ENCODE data around the gene EXOSC10.

Gene EXOSC10

DNA sequence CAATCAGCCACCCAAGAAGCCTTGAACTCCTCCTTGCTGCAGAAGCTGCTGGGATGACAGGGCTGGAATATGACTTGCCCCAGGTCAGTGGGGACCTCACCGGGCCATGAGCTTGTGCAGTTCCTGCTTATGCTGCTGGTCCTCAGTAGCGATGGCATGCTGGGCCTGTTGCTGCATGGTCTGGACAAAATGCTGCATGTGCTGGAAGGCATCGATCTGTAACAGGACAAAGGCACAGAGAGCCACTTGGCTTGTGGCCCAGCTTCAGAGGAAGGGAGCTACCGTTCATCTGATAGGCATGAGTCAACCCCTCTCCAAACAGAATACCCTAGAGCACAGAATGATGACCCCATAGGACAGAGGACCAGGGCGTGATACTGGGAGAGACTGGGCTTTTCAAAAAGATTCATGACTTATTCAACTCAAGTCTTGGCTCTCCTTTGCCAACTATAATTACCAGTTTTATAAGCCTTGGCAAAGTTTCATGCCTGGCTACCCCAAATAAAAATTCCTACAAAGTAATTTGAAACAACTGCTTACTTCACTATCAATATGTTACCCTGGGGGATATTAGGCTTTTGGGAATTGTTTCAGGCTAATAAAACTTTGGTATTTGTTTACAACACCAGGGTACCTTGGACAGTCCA lies 34.7 kb upstream of the EXOSC10 start:
- H3K4me3 ChIP-seq (ENCODE audit: low read length), result no peak overlapping the region
- no peaks in the 10 kb centered on the region for H3K9me3 ChIP-seq (ENCODE audit: insufficient read depth, low read depth, low read length)
- WGBS, result 97% methylated on average over 5 of the region's 5 CpGs
- H3K27ac ChIP-seq (ENCODE audit: low read depth, low read length), result no peak overlapping the region
- peaks cover 84% of the 10 kb centered on the region for H3K36me3 ChIP-seq (ENCODE audit: insufficient read depth, low read length)
- no peak overlapping the region for H3K9ac ChIP-seq (ENCODE audit: low read depth, low read length)
- H3K27me3 ChIP-seq (ENCODE audit: insufficient read depth, low read length), result no peaks in the 10 kb centered on the region
- H3K4me1 ChIP-seq (ENCODE audit: insufficient read depth, low read length), result no peaks in the 10 kb centered on the region

DNA sequence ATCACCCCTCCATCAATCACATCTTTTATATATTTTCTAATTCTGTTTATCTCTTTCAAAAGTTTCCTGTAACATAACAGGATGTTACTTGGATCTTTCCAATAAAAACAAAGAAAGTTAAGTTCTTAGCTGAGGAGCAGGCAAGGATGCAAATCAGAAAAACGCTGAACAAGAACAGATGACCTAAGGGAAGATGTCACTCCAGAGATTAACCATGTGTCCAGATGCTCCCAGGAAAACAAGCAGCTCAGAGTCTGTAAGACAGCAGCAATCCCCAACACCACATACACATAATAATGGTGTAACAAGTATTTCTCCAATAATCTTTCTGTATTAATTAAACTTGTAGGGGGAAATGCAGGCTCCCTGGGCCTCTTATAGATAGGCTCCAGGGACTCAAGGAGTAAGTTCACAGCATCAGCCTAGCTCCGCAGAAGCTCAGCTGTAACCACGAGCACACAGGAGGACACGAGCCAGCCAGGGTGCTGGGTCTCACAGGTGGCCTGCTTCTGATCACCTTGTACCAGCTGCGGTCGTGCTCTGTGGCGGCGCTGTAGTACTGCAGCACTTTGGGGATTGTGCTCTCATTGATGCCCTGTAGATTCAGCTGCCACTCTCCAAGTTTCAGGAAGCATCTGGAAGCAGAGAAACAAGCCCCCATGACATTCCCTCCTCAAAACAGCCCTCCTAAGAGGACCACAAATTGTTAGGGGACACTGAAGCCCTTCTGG lies 33.1 kb upstream of the EXOSC10 start:
- Histone ChIP-seq H3K36me3 (ENCODE audit: insufficient read depth, low read length) (peaks cover 84% of the 10 kb centered on the region), H3K9me3 (ENCODE audit: insufficient read depth, low read depth, low read length) (no peaks in the 10 kb centered on the region), H3K4me1 (ENCODE audit: insufficient read depth, low read length) (no peaks in the 10 kb centered on the region), H3K4me3 (ENCODE audit: low read length) (no peak overlapping the region), H3K27me3 (ENCODE audit: insufficient read depth, low read length) (no peaks in the 10 kb centered on the region), H3K9ac (ENCODE audit: low read depth, low read length) (no peak overlapping the region), H3K27ac (ENCODE audit: low read depth, low read length) (no peak overlapping the region)
- 97% methylated on average over 8 of the region's 8 CpGs for WGBS

DNA sequence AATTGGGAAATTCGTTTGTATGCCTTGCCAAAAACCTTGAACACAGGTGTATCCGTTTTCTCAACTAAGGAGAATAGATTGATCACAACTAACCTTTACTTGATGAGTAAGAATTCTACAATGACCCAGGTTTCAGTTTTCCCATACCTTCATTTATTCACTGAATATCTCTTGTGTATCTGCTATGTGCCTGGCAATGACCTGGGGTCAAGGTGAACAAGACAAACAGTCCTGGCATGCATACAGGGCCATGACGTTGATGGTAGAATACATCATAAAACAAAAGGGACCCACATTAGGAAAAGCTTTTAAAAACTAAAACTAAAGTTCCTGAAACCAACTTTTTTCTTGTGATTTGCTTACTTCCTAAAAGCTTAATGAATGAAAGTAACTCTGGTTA lies 32.1 kb upstream of the EXOSC10 start:
- no peak overlapping the region for H3K4me3 ChIP-seq (ENCODE audit: low read length)
- WGBS, result 93% methylated on average over 3 of the region's 3 CpGs
- H3K4me1 ChIP-seq (ENCODE audit: insufficient read depth, low read length), result no peaks in the 10 kb centered on the region
- H3K27ac ChIP-seq (ENCODE audit: low read depth, low read length), result no peak overlapping the region
- peaks cover 84% of the 10 kb centered on the region for H3K36me3 ChIP-seq (ENCODE audit: insufficient read depth, low read length)
- H3K9ac ChIP-seq (ENCODE audit: low read depth, low read length), result no peak overlapping the region
- no peaks in the 10 kb centered on the region for H3K27me3 ChIP-seq (ENCODE audit: insufficient read depth, low read length)
- H3K9me3 ChIP-seq (ENCODE audit: insufficient read depth, low read depth, low read length), result no peaks in the 10 kb centered on the region

DNA sequence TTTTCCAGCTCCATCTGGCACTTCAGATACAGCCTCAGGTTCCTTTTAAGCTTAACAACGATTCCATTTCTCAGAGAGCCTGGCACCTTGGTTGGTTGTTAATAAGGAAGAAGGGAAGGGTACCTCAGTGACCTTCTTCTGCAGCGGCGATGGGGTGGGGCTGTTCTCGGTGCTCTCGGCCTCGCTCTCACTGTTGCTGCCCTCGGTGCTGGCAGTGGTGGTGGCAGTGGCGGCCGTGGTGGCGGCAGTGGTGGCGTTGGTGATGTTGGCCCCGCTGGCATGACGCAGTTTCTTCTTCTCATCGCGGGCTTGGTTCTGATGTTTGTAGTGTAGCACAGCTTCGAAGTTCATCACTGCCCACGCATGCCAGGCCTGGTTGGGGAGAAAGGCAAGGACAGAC lies 30.7 kb upstream of the EXOSC10 start:
- 93% methylated on average over 17 of the region's 17 CpGs for WGBS
- Histone ChIP-seq H3K9ac (ENCODE audit: low read depth, low read length) (no peak overlapping the region), H3K9me3 (ENCODE audit: insufficient read depth, low read depth, low read length) (no peaks in the 10 kb centered on the region), H3K36me3 (ENCODE audit: insufficient read depth, low read length) (peaks cover 95% of the 10 kb centered on the region), H3K4me1 (ENCODE audit: insufficient read depth, low read length) (no peaks in the 10 kb centered on the region), H3K27me3 (ENCODE audit: insufficient read depth, low read length) (no peaks in the 10 kb centered on the region), H3K27ac (ENCODE audit: low read depth, low read length) (no peak overlapping the region), H3K4me3 (ENCODE audit: low read length) (no peak overlapping the region)

DNA sequence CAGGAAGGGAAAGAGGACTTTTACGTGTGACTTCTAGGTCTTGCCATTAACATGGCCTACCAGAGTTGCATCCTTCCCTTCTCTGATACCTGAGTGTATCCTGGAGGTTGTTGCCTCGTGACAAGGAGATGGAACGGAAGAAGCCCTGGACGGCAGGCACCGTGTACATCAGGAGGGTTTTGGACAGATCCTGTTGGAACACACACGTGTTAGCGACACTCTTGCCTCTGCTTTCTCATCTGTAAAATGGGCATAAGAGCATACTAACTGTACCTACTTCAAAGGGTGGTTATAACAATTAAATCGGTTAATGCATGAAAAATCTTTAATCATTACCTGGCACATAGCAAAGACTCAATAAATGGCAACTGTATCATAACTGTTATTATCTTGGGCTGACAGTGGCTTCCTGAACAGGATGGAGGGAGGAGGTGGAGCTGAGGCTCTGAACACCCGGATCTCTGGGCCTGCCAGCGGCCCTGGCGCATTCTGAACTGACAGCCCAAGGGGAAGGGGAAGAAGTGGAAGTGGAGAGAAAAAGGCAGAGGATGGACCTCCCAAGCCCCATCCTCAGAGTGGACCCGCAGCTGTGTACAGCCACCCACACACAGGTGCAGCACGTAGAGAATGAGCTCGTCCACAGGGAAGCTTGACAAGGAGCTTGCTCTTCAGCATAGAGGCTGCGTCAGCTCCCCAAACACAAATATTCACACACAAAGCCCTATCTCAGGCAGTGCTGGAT lies 30.2 kb upstream of the EXOSC10 start:
- H3K4me1 ChIP-seq (ENCODE audit: insufficient read depth, low read length), result no peaks in the 10 kb centered on the region
- no peaks in the 10 kb centered on the region for H3K9me3 ChIP-seq (ENCODE audit: insufficient read depth, low read depth, low read length)
- no peak overlapping the region for H3K9ac ChIP-seq (ENCODE audit: low read depth, low read length)
- WGBS, result 97% methylated on average over 15 of the region's 15 CpGs
- H3K27ac ChIP-seq (ENCODE audit: low read depth, low read length), result no peak overlapping the region
- H3K4me3 ChIP-seq (ENCODE audit: low read length), result no peak overlapping the region
- peaks cover 98% of the 10 kb centered on the region for H3K36me3 ChIP-seq (ENCODE audit: insufficient read depth, low read length)
- no peaks in the 10 kb centered on the region for H3K27me3 ChIP-seq (ENCODE audit: insufficient read depth, low read length)

DNA sequence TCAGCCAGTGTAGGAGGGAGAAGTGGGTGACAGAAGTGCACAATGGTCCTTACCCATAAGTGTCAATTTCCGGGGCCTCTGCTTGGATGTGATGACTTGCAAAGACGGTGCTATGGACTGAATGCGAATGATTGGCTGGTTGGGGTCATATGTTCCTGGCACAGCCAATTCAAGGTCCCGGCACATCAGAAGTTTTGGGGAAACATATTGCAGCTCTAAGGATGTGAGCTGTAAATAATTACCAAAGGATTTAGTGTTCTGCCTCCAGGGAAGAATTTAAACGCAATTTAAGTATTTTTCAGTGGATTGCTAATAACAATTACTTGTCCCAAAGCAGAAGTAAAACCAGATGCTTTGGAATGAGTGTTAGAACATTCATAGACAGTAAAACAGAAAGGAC lies 26.9 kb upstream of the EXOSC10 start:
- H3K9me3 ChIP-seq (ENCODE audit: insufficient read depth, low read depth, low read length), result no peaks in the 10 kb centered on the region
- H3K36me3 ChIP-seq (ENCODE audit: insufficient read depth, low read length), result peaks cover 97% of the 10 kb centered on the region
- no peak overlapping the region for H3K27ac ChIP-seq (ENCODE audit: low read depth, low read length)
- no peak overlapping the region for H3K4me3 ChIP-seq (ENCODE audit: low read length)
- H3K4me1 ChIP-seq (ENCODE audit: insufficient read depth, low read length), result no peaks in the 10 kb centered on the region
- no peak overlapping the region for H3K9ac ChIP-seq (ENCODE audit: low read depth, low read length)
- no peaks in the 10 kb centered on the region for H3K27me3 ChIP-seq (ENCODE audit: insufficient read depth, low read length)
- WGBS, result 95% methylated on average over 5 of the region's 5 CpGs

DNA sequence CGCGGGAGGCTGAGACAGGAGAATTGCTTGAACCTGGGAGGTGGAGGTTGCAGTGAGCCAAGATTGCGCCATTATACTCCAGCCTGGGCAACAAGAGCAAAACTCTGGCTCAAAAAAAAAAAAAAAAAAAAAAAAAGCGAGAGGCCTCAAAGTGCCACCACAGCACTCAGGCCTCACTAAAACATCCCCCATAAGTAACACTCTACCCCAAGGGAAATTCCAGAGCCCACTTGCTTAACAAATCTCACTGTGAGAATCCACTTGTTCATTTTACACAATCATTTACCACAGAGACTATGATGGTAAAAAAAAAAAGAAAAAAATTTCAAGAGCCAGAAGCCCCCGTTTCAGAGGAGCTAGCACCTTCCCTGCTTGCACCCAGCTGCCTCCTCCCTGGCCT lies 26.3 kb upstream of the EXOSC10 start:
- Histone ChIP-seq H3K27me3 (ENCODE audit: insufficient read depth, low read length) (no peaks in the 10 kb centered on the region), H3K4me1 (ENCODE audit: insufficient read depth, low read length) (no peaks in the 10 kb centered on the region), H3K27ac (ENCODE audit: low read depth, low read length) (no peak overlapping the region), H3K9me3 (ENCODE audit: insufficient read depth, low read depth, low read length) (no peaks in the 10 kb centered on the region), H3K36me3 (ENCODE audit: insufficient read depth, low read length) (peaks cover 97% of the 10 kb centered on the region), H3K4me3 (ENCODE audit: low read length) (no peak overlapping the region), H3K9ac (ENCODE audit: low read depth, low read length) (no peak overlapping the region)
- 86% methylated on average over 5 of the region's 5 CpGs for WGBS

DNA sequence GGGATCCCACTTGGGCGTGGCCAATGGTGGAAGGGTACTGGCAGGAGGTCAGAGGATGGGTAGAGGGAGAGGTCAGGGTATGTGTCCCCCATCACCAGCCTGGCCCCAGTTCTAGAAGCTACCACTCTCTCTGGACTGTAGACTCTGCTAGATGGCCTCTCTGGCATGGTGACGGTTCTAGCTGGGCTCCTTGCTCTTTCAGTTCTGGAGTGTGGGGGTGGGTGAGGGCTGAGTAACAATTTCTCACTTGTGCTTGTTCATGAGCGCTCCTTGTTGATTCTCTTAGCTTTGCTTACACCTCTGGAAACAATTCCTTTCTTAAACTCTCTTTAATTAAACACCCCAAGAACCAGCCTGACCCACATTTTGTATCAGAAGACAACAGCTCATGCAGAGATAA lies 25.3 kb upstream of the EXOSC10 start:
- H3K9me3 ChIP-seq (ENCODE audit: insufficient read depth, low read depth, low read length), result no peaks in the 10 kb centered on the region
- no peak overlapping the region for H3K4me3 ChIP-seq (ENCODE audit: low read length)
- H3K36me3 ChIP-seq (ENCODE audit: insufficient read depth, low read length), result peaks cover 93% of the 10 kb centered on the region
- H3K4me1 ChIP-seq (ENCODE audit: insufficient read depth, low read length), result no peaks in the 10 kb centered on the region
- H3K27me3 ChIP-seq (ENCODE audit: insufficient read depth, low read length), result no peaks in the 10 kb centered on the region
- H3K9ac ChIP-seq (ENCODE audit: low read depth, low read length), result no peak overlapping the region
- WGBS, result 96% methylated on average over 3 of the region's 3 CpGs
- no peak overlapping the region for H3K27ac ChIP-seq (ENCODE audit: low read depth, low read length)

DNA sequence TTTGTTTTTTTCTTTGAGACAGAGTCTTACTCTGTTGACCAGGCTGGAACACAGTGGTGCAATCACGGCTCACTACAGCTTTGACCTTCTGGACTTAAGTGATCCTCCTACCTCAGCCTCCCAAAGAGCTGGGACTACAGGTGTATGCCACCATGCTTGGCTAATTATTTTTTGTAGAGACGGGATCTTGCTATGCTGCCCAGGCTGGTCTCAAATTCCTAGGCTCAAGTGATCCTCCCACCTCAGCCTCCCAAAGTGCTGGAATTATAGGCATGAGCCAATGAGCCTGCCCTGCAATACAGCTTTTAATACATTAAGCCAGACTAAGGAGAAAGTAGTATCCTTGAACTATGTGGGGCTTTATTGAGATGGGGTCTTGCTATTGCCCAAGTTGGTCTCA lies 16.6 kb upstream of the EXOSC10 start:
- Histone ChIP-seq H3K27ac (ENCODE audit: low read depth, low read length) (no peak overlapping the region), H3K4me3 (ENCODE audit: low read length) (no peak overlapping the region), H3K9ac (ENCODE audit: low read depth, low read length) (no peak overlapping the region), H3K27me3 (ENCODE audit: insufficient read depth, low read length) (no peaks in the 10 kb centered on the region), H3K9me3 (ENCODE audit: insufficient read depth, low read depth, low read length) (no peaks in the 10 kb centered on the region), H3K4me1 (ENCODE audit: insufficient read depth, low read length) (no peaks in the 10 kb centered on the region), H3K36me3 (ENCODE audit: insufficient read depth, low read length) (peaks cover 83% of the 10 kb centered on the region)
- WGBS, result 94% methylated on average over 2 of the region's 2 CpGs

DNA sequence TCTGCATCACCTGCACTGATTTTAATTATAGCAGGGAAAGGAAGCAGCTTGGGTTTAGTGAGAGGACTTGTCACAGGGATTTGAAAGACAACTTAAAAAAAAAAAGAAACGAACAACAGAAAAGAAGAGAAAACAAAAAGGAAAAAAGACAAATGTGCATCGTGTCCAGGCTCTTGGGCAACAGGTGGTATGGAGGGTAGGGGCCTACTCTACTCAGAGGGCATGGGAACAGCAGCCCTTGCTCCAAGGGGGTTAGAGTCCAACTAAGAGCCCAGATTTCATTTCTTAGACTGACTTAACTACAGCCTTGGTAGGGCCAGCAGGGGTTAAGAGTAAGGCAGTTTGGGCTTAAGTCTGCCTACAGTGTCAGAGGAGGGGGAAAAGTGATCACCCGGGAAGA lies 15.3 kb upstream of the EXOSC10 start:
- H3K4me1 ChIP-seq (ENCODE audit: insufficient read depth, low read length), result no peaks in the 10 kb centered on the region
- WGBS, result 97% methylated on average over 3 of the region's 3 CpGs
- no peak overlapping the region for H3K9ac ChIP-seq (ENCODE audit: low read depth, low read length)
- no peak overlapping the region for H3K27ac ChIP-seq (ENCODE audit: low read depth, low read length)
- H3K9me3 ChIP-seq (ENCODE audit: insufficient read depth, low read depth, low read length), result no peaks in the 10 kb centered on the region
- no peaks in the 10 kb centered on the region for H3K27me3 ChIP-seq (ENCODE audit: insufficient read depth, low read length)
- no peak overlapping the region for H3K4me3 ChIP-seq (ENCODE audit: low read length)
- H3K36me3 ChIP-seq (ENCODE audit: insufficient read depth, low read length), result peaks cover 83% of the 10 kb centered on the region

DNA sequence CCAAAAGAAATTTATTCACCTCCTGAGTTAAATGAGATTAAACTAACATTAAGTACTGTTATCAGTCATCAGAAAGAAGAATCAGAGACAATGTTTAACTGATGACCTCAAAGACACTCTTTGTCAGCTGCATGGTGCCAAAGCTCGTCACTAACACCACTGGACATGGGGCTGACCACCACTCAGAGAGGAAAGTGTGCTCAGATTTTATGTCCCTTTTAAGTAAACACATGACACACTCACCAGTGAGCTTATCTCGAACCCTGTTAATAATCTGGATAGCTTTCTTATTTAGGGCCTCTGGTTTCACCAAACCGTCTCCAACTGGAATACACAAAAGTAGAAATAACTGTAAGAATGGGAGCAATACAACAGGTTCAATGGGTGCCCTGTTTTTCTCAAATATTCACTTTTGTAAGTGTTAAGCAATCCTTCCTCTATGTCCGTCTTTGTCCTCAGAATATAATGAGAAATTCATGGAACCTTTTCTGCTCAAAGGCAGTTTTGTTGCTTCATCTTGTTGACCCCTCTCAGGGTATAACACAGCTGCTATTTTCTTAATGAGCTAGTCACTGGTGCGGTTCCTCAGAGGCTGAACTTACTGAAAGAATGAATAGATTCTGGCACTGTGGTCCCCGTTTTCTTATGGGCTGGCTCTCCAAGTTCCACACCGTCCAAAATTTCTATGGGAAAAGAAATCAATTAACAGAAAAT lies 9.5 kb upstream of the EXOSC10 start:
- H3K36me3 ChIP-seq (ENCODE audit: insufficient read depth, low read length), result peaks cover 76% of the 10 kb centered on the region

More for the DNA sequence above, 9.5 kb upstream of the EXOSC10 start:
- H3K4me1 ChIP-seq (ENCODE audit: insufficient read depth, low read length), result no peaks in the 10 kb centered on the region
- H3K4me3 ChIP-seq (ENCODE audit: low read length), result no peak overlapping the region
- no peak overlapping the region for H3K9ac ChIP-seq (ENCODE audit: low read depth, low read length)
- H3K27ac ChIP-seq (ENCODE audit: low read depth, low read length), result no peak overlapping the region
- no peaks in the 10 kb centered on the region for H3K27me3 ChIP-seq (ENCODE audit: insufficient read depth, low read length)
- no peaks in the 10 kb centered on the region for H3K9me3 ChIP-seq (ENCODE audit: insufficient read depth, low read depth, low read length)
- WGBS, result 94% methylated on average over 7 of the region's 7 CpGs
